OCI-M2 (cell line): ENCODE results near the gene RHOBTB3.
"Not testable (repeated sequence)": the region's sequence is repeated elsewhere in the genome, so short reads cannot be mapped to it uniquely, and the experiment has no call there.

Experiments
- DNase-seq: peaks from one replicate; lab custom pipeline; 2025; ENCODE audit not compliant: unreplicated experiment; lab: John Stamatoyannopoulos, UW

Gene RHOBTB3

GRCh38 chr5:95713246-95713645, 17.9 kb upstream of the RHOBTB3 start:
- not testable (repeated sequence) for DNase-seq

DNA sequence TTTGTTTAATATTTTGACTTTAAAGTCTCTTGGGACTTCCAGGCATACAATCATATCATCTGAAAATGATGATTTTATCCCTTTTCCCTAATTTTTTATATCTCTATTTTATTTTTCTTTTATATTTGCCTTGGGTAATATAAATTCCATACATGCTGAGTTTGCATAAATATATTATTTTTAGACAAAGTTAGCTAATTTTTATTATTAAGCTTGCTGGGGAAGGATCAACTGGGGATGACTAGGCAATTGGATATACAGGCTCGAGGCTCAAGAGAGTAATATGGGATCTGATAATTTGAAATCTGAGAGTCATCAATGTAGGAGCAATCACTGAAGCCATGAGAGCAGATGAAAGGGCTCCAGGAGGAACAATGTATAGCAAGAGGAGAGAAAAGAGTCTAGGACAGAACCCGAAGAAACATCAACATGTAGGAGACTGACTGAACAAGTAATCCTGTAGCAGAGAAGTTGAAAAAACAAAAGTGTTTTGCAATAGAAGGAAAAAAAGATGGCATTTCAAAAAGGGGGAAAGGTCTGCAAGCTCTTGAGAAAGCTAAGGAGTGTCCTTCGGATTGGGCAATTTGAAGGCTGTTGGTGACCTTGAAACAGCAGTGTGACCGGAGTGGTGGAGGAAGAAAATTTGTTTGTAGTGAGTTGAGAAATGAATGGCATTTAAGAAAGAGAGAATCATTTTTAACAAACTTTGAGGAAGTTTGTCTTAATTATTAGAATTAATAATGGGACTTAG, 17.0 kb upstream of the RHOBTB3 start:
- no peak for DNase-seq

GRCh38 chr5:95715799-95716461, 15.2 kb upstream of the RHOBTB3 start:
- no peak for DNase-seq

- DNase-seq: no peak
Observed at GRCh38 chr5:95717439-95717838, 13.7 kb upstream of the RHOBTB3 start.

- peak; percentile 43 for DNase-seq
Observed at GRCh38 chr5:95718203-95718602, 12.9 kb upstream of the RHOBTB3 start.

DNA sequence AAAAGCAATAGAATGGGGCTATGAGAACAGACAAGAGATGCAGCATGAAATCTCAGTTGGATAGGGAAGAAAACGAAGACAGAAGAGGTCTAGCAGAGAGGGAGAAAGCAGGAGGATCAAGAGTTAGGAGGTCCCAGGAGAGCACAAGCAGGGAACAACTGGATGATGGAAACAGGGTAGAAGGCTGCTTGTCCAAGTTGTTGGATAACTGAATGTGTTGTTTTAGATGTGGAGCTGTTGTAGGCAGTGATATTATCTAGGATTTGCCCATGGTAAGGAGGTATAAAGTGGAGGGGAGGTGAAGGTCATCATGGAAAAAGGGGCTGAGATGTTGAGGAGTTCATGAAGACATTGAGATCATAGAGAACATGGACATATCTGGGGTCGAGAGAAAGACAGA, 12.4 kb upstream of the RHOBTB3 start:
- DNase-seq: no peak

DNA sequence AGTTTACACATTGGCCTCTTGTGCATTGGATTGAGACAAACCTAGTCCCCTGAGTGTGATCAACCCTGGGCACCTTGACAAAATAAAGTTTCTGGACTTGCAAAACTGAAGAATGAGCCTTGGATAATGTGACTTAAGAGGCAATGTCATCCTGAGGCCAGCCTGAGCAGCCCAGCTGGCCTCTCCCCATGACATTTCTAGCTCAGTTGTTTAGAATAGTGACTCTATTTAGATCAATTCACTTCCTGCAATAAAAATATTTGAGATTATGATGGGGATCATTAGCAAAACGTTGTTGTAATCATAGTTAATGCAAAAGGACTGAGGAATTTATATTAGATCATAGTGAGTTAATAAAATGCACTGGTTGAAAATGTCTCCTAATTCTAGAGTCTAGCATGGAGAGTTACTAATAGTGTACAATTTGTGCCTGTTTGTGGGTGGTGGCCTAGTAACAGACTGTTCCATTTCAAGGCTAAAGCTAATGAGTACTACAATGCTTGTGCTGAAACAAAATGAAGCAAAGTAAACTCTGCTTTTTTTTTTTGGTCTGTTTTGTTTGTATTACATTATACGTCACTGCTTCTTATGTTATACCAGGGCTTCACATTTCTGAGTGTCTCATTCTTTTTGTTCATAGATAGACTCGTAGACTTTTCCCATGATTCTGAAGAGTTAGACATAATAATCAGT, 10.9 kb upstream of the RHOBTB3 start:
- no peak for DNase-seq

DNA sequence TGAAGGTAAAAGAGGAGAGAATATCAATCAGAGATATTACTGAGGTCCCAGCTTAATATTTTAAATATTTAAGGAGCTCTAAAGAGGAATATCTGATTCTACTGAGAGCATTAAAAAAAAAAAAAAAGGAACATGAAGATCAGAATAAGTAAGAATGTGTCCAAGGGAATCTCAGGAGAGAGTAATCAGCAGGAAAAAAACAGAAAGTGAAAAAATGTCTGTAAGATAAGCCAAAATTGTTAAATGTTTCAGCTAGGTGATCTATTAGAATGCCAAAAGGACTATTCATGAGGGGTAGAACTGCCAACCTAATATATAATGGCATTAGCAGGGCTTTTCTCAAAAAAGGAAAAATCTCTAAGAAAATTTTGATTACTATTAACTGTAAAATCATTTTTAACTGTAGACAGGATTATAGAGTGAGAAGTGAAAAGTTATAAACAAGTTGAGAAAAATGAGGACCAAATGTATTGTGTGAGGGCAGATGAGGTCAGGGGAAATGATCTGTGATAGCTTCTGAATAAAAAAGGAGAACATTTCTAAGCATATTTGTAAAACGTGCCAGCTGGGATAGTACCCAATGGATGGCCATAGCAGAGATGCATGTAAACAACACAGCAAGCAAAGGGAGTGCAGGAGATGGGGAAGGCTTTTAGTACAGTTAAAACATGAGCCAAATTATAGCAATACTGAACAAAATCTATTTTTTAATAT, 9.4 kb upstream of the RHOBTB3 start:
- no peak for DNase-seq

DNA sequence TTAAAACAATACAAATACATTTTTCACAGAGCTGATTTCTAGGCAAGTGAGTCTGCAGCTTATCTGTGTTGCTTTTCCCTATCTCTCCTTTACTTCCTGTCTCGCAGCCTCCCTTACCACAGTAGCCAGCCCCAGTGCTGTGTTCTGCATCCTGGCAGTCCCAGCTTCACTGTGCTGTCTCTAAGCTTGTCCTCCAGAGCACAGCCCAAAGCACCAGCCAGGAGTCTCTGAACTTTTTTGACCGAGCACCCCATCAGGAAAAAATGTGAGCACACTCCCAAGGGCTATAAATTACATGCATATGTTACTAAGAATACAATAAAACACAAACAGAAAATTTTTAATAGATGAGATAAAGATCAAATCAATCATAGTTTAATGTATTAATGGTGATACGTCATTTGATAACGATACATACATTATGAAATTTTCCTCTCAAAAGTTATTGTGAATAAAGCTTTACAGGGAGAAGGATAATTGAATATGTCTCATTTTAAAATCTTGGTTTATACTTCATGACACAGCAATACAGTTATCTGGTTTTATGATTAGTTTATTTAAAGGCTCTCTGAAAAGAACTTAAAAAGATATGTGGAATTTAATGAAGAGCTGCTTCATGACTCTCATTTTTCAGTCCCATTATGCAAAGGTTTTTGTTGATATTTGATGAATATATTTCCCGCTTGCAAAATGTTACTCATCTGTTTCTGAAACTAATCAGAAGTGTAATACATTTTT, 7.3 kb upstream of the RHOBTB3 start:
- no peak for DNase-seq

DNA sequence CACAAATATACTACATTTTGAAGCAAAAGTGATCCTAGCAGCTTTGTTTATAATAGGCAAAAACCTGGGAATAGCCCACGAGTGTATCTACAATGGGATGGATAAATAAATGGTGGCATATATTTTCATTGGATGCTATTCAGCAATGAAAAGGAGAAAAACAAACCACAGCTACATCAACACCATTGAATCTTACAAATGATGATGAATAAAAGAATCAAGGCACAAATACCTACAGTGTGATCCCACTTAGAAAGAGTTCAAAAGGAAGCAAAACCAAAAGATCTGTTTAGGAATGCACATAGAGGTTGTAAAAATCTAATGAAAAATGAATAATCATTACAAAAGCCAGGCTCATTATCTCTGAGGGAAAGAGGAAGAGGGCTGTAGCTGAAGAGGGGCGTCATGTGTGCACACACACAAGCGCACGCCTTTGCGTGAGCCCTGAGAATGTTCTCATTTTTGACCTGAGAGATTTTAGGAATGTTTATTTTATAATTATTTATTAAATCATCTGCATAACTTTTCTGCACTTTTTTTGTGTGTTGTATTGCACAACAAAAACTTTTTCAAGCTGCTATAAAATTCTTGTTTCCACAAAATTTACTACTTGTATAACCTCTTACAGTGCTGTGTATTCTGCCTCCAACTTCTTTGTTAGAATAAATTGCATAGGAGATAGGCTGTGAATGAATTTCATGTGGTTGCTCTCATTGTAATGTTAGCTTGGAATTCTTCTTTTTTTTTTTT, 5.9 kb upstream of the RHOBTB3 start:
- no peak for DNase-seq

DNA sequence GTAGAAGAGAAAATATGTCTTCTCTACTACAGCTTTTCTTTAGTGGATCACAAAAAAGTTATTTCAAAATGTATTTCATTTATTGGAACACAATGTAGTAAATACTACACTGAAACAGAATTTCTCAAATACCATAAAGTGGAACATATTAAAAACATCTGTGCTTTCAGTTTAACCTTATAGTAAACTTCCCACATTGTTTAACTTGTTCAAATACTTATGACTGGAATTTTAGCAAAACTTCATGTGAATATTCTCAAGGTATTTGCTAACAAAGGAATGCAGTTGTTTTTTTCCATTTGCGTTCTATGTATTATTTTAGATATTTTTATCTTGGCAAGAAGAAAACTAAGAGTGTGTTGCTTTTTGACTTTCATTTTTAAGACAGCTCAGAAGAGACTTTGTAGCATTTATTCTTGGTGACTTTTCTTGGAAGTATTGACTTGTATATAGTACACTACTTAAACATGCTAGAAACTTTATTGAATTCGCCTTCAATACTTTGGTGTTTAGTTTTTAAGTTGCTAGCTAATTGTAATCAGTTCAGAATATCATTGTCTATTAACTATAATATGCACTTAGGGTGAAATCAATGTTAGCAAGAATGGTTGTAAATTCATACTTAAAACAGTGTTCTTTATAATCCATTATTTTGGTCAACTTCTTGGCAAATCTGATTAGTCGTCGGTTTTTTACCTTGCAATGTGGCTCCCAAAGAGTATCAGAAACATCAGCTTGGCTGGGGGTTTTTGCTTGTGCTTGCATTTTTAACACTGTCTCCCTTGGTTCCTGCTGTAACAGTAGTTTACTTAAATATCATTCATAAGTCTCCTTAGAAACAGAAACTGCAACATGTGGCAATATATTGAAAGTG, 5.0 kb upstream of the RHOBTB3 start:
- DNase-seq: no peak

DNA sequence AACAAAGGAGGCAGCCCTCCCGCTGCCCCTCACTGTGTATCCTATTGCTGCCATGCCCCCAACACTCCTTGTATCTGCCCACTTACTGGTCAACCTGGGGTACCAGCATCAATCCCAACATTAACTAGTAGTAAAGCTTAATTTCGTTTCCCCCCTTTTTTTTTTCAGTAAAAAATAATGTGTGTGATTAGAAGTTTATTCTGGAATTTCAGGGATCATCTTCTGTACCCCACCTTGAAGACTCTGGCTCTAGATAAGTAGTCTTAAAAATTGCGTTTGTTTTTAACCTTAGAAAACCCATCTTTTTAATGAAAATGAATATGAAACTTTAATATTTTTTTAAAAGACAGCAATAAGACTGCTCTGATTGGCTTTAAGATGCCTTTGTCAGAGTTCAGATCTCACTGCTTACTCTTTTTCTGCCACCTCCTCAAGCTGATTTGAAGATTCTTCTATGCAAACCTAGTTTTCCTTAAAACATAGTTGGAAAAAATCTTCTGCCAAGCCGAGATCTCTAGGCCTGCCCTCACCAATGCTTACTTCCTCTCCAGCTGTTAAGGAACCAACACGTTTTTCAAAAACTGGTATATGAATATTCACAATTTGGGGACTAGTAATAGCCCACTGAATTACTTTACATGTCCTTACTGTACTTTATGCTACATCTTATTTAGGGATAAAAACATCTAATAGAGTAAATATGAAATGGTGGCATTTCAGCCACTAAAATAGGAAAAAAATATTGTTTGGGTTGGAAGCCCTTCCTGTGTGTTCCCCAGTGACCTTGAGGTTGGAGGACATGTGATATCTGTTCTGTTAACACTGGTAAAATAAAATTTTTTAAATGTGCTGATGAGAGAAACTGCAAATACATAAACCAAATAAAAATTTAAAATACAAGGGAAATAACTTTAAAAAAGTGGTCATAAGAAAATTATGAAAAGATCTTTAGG, 4.0 kb upstream of the RHOBTB3 start:
- no peak for DNase-seq

DNA sequence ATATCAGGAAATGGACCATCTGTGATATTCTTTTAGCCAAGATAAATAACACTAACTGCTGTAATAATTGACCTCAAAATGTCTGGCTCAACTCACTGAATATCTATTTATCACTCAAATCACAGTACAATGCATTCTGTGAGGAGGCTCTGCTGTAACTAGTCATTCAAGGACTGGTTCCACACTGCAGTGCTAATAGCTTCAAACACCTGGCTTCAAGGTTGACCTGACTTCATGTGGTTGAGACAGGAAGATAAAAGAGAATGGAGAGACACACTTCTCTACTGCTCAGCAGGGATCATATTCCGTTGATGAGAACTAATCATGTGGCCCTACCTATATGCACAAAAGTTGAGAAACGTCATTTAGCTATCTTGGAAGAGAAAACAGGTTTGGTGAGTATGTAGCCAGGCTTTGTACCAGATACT, 3.4 kb upstream of the RHOBTB3 start:
- no peak for DNase-seq

DNA sequence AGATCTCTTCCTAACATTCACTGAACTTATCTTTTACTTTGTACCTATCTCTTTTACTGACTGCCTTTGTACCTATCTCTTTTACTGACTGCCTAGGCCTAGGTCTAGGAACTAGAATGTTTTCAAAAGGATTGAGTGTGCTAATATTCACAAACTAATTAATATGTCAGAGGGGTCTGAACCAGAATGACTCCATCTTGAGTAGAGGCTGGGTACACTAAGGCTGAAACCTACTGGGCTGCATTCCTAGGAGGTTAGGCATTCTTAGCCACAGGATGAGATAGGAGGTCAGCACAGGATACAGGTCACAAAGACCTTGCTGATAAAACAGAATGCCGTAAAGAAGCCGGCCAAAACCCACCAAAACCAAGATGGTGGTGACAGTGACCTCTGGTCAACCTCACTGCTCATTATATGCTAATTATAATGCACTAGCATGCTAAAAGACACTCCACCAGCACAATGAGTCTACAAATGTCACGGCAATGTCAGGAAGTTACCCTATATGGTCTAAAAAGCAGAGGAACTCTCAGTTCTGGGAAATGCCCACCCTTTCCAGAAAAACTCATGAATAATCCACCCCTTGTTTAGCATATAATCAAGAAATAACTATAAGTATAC, 2.5 kb upstream of the RHOBTB3 start:
- peak; percentile 67 for DNase-seq

DNA sequence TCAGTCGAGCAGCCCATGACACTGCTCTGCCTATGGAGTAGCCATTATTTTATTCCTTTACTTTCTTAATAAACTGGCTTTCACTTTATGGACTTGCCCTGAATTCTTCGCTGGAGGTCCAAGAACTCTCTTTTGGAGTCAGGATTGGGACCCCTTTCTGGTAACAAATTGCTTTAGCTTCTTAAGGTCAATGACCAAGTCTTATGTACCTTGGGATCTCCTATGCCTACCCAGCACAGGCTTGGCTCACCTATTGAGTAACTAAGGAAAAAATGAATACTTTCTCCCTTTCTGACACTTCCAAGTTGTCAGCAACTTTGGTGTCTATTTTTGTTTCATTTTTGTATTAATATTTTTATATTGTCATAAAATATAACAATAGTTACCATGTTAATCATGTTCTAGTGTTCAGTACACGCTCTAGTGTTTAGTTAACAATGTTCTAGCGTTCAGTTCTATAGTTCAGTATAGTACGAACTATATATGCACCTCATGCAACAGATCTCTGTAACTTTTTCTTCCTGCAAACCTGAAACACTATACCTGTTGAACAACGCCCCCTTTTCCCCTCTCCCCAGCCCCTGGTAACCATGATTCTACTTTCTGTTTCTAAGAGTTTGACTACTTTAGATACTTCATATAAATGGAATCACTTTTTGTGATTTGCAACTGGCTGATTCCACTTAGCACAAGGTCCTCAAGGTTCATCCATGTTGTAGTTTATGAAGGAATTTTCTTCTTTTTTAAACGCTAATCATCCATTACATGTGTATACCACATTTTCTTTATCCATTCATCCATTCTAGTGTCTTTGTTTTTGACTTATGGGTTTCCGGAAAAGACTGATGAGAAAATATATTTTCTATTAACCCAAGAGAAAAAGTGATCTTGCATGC, 1.8 kb upstream of the RHOBTB3 start:
- DNase-seq: no peak

DNA sequence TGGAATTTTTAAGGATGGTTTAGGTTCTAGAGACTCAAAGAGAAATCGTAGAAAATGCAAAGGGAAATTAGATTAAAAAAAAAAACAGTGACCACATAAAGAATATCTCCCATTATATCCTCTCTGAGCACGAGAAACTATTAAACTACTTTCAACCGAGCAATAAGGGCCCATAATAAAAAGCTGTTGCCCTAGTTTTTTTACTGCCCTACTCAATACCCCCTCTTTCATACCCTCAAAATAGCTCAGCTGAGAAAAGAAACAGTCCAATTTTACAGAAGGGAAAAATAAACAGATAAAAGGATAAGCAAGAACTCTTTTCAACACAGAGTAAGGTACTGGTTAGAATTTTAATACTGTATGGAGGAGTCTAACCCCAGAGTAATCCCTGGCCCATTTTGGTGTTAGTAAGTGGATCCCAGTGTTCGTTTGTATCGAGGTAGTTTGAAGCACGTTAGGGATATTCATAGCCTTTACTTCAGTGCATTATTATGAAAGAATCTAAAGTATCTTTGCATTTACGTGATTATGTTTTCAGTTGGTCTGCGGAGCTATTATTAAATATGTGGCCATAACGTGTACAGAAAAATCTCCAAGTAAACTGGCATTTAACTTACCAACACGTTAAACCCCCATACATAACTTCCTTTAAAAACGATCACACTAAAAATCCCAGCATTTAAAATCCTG, 980 bp upstream of the RHOBTB3 start:
- DNase-seq: no peak
